HUDEP-2 (cell line): ENCODE data around the gene MARVELD3.
"Not testable (repeated sequence)": the region's sequence is repeated elsewhere in the genome, so short reads cannot be mapped to it uniquely, and the experiment has no call there.

ENCODE experiments used
- DNase-seq, 76 experiments: peaks; one replicate each; lab custom pipeline; 2025; ENCODE audit not compliant: unreplicated experiment in 76 of 76; lab: John Stamatoyannopoulos, UW

The MARVELD3 gene

DNA sequence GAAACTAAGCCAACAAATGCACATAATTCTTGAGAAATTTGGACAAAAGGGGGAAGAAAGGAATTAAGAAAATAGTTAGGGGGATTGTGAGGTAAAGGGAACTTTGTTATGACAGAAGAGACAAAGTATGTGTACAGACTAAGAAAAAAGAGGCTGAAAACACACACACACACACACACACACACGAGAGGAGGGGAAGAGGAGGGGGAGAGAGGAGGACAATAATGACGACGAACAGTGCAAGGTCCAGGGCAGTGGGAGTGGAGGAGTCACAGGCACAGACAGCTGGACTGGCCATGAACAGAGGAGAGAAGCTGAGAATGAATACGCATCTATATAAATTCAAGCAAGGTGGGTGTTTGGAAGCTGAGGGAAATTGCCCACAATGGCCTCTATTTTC is 44.6 kb downstream of the MARVELD3 start:
- DNase-seq: no peak

DNA sequence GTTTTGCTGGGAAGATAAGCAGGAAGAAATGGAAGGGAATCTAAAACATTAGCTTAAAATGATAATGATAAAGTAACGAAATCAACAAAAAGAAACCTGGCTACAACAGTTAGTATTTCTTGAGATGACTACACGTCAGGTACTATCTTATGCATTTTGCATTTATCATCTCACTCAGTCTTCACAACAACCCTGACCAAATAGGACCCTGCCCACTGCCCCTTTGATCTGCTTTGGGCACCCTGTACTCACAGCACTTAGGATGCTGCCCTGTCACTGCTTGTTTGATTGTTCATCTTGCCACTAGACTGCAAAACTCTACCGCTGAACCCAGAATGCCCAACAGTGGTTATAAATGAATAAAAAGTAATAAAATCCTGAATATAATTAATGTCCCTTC is 45.2 kb downstream of the MARVELD3 start:
- DNase-seq: no peak

- DNase-seq: no peak
Measured at GRCh38 chr16:71672125-71672524, 46.1 kb downstream of the MARVELD3 start.

DNA sequence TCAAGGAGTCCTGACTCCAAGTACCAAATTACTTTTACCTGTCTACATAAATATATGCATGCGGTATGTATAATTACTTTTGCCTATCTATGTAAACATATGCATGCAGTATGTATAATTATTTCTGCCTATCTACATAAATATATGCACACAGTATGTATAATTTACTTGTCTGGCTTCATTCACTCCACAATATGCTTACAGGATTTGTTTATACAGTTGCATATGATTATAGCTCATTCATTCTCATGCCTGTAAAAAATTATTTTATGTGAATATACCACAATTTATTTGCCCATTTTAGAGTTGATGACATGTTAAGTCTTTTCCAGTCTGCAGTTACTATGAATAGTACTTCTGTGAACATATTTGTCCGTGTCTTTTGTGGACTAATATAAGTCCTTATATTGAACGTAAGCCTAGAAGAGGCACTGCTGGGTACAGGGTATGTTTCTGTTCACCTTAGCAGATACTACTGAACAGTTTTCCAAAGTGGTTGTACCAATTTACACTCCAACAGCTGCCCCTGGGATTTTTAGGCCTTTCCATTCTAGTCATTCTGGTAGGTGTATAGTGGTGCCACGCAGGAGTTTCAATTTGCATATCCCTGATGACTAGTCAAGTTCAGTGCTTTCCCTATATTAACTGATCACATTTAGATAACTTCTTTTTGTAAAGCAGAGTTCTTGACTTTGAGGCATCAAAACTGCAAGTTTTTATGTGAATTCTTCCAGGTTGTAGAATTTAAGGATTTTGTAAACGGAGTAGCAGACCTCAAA is 47.0 kb downstream of the MARVELD3 start:
- DNase-seq: no peak

- no peak for DNase-seq
Measured at GRCh38 chr16:71673582-71673973, 47.6 kb downstream of the MARVELD3 start.

- DNase-seq: no peak
Measured at GRCh38 chr16:71674229-71674628, 48.2 kb downstream of the MARVELD3 start.

DNA sequence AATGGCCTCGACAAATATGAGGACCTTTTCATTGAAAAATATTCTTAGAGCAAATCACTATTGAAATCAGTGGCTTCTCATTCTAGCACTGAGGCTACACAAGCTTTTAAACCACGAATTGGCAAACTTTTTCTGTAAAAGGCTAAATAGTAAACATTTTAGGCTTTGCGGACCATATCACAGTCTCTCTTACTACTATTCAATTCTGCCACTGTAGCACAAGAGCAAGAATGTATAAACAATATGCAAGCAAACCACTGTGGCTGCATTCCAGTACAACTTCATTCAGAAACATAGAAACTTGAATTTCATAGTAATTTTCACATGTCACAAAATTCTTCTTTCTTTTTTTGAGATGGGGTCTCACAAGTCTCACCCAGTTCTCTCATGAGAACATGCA is 49.4 kb downstream of the MARVELD3 start:
- no peak for DNase-seq

DNA sequence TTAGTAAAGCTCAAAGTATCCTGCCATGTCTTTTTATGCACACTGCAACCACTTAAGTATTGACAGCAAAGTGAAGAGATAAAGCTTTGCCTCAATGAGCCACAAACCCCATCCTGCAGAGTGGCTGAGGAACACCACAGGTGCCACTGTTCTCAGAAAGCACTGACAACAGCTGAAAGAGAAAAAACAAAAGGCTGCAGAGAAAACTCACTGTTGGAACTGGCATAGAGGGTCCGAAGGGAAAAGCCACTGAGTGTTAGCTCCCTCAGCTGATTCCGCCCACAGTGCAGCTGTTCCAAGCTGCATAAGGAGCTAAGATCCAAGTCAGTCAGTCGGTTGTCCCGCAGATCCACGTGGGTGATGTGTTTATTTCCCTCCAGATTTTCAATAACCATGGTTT is 50.3 kb downstream of the MARVELD3 start:
- DNase-seq: no peak

- no peak for DNase-seq
Measured at GRCh38 chr16:71681360-71681759, 55.4 kb downstream of the MARVELD3 start.

GRCh38 chr16:71684280-71684679 is 58.3 kb downstream of the MARVELD3 start:
- not testable (repeated sequence) for DNase-seq
